NCI-H1092 treated with DMSO at 0.1 percent for 48 hours (cell line): ENCODE measurements around the gene ALPG.
"Not testable (repeated sequence)": the region's sequence is repeated elsewhere in the genome, so short reads cannot be mapped to it uniquely, and the experiment has no call there.

Experiments
- DNase-seq: peaks from one replicate; lab custom pipeline; 2025; lab: John Stamatoyannopoulos, UW

Gene ALPG

GRCh38 chr2:232377319-232377718 is 29.3 kb upstream of the ALPG start:
- no peak for DNase-seq

- no peak for DNase-seq
Measured at GRCh38 chr2:232377841-232378734, 28.6 kb upstream of the ALPG start.

DNA sequence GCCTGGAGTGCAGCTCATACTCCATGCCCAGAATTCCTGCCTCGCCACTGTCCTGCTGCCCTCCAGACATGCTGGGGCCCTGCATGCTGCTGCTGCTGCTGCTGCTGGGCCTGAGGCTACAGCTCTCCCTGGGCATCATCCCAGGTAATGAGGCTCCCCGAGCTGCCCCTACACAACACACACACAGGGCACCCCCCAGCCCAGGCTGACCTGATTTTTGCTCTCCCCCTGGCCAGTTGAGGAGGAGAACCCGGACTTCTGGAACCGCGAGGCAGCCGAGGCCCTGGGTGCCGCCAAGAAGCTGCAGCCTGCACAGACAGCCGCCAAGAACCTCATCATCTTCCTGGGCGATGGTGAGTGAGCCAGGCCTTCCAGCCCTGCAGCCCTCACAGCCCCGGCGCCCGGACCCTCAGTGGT is 27.9 kb upstream of the ALPG start, which contains the start of gene ALPP:
Gene ALPP (plus strand): TSS at position 17 of the 417 bp plus-strand sequence. CDS start 52 bp downstream, at position 69.
- DNase-seq = not testable (repeated sequence)

DNA sequence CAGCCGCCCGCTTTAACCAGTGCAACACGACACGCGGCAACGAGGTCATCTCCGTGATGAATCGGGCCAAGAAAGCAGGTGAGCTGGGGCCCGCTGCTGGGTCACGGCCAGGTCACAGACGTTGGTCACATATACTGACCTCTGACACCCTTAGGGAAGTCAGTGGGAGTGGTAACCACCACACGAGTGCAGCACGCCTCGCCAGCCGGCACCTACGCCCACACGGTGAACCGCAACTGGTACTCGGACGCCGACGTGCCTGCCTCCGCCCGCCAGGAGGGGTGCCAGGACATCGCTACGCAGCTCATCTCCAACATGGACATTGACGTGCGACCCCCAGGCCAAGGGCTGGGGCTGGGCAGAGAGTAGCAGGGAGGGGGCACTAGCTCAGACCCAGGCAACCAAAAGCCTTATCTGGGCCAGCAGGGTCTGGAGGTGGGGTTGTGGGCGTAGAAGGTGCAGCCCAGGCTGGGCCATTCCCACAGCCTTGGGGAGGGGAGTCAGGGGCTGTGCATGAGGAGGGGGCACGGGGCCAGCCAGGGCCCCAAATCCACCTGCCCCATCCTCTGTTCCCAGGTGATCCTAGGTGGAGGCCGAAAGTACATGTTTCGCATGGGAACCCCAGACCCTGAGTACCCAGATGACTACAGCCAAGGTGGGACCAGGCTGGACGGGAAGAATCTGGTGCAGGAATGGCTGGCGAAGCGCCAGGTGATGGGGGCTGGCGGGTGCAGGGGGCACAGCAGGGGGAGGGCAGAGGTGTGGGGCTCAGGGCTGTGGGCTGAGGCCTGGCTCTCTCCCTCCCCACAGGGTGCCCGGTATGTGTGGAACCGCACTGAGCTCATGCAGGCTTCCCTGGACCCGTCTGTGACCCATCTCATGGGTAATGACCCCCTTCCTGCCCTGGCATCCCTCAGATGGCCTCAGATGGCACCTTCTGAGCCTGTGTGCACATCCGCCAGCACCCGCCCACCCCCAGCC is 26.7 kb upstream of the ALPG start:
- not testable (repeated sequence) for DNase-seq

GRCh38 chr2:232381204-232382031 is 25.2 kb upstream of the ALPG start:
- DNase-seq = not testable (repeated sequence)

DNA sequence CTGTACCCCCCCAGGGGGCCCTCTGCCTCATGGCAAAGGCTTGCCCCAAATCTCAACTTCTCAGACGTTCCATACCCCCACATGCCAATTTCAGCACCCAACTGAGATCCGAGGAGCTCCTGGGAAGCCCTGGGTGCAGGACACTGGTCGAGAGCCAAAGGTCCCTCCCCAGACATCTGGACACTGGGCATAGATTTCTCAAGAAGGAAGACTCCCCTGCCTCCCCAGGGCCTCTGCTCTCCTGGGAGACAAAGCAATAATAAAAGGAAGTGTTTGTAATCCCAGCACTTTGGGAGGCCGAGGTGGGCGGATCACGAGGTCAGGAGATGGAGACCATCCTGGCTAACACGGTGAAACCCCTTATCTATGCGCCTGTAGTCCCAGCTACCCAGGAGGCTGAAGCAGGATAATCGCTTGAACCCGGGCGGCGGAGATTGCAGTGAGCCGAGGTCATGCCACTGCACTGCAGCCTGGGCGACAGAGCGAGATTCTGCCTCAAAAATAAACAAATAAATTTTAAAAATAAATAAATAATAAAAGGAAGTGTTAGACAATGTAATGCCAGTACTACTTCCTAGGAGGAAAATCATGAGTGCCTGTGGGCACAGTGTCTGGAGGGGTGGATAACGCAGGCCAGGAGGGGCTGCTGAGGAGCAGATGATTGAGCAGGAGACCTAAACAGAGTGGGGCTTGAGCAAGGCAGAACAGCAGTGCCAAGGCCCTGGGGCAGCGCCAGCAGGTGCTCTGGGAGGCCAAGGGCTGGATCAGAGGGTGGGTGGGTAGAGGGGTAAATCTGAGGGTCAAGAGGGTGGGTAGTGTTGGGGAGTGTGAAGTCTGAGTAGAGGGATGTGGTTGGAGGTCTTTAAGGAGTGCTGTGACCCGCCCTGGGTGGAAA is 24.1 kb upstream of the ALPG start:
- DNase-seq = no peak

DNA sequence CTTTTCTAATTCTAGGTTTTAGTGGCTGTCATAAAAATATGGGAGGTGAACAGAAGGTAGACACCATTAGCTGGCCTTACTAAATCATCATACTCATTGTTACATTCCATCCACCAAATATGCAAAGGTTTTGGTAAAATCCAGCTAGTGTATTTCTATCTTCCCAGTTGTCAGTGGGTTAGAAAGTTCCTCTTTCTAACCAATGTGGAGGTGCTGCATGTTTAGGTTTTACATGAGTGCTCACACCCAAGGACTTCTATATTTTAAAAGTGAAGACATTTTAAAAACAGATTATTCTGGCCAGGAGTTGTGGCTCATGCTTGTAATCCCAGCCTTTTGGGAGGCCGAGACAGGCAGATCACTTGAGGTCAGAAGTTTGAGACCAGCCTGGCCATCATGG is 22.2 kb upstream of the ALPG start:
- DNase-seq = no peak

- not testable (repeated sequence) for DNase-seq
Measured at GRCh38 chr2:232385058-232385457, 21.6 kb upstream of the ALPG start.

DNA sequence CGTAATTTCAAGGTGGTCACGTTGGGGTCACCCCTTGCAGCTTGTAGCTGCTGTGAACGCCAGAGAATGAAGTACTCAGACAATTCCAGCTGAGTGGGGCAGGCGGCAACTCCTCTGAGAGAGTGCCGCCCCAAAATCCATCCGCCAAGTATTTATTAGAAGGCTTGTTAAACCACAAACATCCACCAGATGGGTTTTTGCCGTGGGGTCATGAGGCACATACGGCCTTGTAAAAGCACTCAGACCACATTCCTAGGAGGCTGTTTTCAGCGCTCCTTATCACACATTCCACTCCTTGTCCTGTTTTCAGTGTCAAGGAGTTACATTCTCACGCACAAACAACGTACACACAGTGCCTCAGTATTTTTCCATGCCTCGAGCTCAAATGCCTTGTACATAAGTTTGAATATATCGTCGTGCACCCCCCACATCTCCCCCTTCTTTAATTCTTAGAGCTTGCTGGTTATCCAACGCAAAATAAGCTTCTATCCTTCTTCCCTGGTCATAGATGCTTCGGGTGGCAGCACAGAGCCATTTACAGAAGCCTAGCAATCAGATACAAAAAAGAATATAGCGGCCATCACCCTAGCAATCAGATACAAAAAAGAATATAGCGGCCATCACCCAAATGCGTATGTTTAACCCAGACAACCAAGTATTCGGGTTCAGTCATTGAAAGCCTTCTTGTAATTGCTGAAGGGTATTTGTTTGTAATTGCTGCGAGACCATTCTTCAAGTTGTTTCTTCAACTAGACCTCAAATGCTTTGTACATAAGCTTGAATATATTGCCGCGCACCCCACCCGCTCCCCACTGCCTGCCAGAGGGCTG is 20.8 kb upstream of the ALPG start:
- no peak for DNase-seq

GRCh38 chr2:232386490-232386739 is 20.2 kb upstream of the ALPG start:
- no peak for DNase-seq

DNA sequence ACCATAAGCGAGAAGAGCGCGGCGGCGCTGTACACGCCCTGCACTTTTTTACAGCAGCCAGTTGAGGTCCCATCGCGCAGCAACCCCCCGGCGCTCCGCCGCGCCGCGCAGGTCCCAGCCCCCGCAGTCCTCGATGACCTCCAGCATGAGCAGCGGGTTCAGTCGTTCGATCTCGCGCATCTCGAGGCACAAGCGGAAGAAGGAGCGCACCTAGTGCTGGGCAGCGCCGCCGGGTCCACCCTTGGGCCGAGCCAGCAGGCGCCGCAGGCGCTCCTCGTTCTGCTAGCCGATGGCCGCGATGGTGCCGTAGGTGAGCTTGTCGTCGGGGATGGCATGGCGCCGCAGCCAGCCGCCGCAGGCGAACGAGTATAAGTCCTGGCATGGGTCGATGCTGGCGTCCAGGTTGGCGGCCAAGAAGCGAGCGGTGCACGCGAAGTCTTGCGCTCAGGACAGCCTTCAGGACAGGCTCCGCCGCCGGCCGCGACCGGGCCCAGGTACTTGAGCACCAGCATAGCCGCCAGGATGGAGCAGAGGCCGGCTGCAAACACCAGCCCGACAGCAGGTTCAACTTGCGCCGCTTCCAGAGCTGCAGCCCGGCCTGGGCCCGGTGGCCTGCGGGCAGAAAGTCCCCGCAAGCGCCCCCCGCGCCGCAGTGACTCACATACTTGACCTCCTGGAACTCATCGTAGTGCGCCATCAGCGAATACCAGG is 19.7 kb upstream of the ALPG start:
- DNase-seq = peak; percentile 5

DNA sequence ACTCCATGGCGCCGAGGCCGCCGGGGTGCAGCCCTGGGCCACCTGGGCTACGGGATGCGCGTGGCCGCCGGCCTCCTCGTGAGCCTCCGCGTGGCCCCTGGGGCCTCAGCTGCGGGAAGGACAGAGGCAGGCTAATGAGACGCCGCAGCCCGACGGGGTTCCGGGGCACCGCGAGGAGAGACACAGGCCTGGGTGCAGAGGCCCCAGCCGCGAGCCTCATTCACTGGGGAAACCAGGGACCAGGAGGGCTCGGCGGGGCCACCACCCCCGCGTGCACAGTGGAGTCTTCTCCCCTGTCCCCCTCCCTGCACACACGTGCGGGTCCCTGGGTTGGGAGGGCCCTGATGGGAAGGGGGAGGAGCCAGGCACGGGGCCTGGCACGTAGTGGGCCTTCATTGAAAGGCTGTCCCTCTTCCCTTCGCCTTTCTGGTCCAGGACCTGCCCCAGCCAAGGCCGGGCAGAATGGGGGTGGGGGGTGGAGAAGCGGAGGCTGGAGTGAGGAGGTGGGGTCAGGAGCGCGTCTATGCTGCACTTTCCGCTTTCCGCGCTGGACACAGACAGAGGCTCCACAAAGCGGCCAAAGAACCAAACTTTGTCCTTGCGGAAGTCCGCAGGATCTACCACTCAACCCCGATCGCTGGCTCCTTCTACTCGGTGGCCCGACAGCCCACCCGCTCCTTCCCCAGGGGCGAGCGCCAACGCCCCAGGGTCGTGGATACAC is 19.0 kb upstream of the ALPG start:
- DNase-seq = no peak

DNA sequence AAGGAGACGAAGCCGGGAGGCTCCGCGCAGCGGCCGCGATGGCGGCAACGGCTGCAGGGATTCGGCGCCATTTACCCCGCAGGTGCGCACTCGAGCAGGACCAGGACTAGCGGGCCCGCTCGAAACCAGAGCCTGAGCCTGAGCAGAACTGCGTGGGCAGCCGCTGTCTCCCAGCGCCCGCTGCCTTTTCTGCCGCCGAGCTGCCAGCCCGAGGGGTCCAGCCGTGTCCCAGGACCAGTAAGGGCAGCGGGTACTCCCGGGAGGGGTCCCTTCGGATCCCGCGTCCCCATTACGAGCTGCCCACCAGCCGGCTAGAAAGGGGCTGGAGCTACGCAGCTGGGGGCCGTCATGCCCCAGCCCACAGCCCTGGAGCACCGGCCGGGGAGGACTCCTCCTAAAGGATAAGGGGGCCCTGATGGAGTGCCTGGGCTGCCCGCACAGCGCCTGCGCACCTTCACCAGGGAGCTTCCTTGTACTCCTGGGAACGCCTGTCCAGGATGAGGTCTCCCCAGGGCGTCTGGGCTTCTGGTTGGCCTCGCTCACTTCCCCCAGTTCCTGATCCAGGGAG is 18.2 kb upstream of the ALPG start:
- no peak for DNase-seq

DNA sequence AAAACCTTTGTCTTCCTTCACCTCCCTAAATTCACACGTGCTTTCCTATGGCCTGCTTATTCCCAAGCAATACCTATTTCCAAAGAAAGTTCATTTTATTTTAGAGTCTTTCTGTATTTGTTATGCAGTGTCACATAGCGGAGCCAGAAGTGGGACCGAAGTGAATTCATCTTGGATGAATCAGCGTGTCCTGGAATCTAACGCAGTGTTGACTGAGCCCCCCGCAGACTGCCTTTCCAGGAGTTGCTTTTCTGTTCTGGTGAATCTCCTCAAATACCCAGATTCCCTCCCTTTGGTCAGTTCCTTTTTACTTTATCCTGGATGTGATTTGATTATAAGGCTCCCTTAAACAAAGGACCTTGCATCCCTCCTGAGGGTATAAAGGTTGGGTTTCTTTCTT is 17.3 kb upstream of the ALPG start:
- DNase-seq = no peak

GRCh38 chr2:232390661-232391060 is 16.0 kb upstream of the ALPG start:
- no peak for DNase-seq

GRCh38 chr2:232393556-232393955 is 13.1 kb upstream of the ALPG start:
- DNase-seq = no peak

- not testable (repeated sequence) for DNase-seq
Measured at GRCh38 chr2:232394431-232394830, 12.2 kb upstream of the ALPG start.

- DNase-seq = no peak
Measured at GRCh38 chr2:232395586-232395985, 11.1 kb upstream of the ALPG start.
